ELF-1 (cell line): ENCODE results near the gene DPH5.
"Not testable (repeated sequence)": the region's sequence is repeated elsewhere in the genome, so short reads cannot be mapped to it uniquely, and the experiment has no call there.

Experiments
- DNase-seq: peaks from one replicate; pipeline ENCODE4 v3.0.0-alpha.2; 2016; ENCODE audit warnings: low read depth, low spot score

The DPH5 gene

GRCh38 chr1:101025657-101026429 is at the start of gene DPH5:
DPH5 (minus strand) TSS chr1:101025784; CDS start chr1:101025443, 341 bp downstream.
- DNase-seq: peak; percentile 94

GRCh38 chr1:101073836-101074235 is 48.3 kb upstream of the DPH5 start:
- DNase-seq: no peak

GRCh38 chr1:101071470-101071891 is 45.9 kb upstream of the DPH5 start:
- no peak for DNase-seq

- DNase-seq: no peak
Measured at GRCh38 chr1:101069158-101069557, 43.6 kb upstream of the DPH5 start.

- not testable (repeated sequence) for DNase-seq
Measured at GRCh38 chr1:101066937-101067335, 41.4 kb upstream of the DPH5 start.

DNA sequence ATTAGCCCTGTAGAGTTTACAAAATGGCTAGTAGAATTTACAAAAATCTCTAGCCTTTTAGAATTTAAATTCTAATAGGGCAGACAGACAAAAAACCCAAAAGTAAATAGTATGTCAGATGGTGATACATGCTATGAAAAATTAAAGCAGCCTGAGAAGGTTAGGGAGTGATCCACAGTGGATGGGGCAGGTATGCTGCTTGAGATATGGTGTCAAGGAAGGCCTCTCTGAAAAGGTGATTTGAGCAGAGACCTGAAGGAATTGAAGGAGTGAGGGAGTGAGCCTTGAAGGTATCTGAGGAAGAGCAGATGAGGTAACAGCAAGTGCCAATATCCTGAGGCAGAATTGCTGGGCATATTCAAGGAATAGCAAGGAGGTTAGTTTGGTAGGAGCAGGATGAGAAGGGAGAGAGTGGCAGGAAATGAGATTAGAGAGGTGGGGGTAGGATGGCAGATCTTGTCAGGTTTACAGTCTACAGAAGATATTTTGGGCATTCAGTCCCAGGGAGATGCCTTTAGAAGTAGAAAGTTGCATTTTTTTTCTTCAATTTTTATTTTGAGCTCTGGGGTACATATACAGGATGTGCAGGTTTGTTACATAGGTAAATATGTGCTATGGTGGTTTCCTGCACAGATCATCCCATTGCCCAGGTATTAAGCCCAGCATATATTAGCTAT is 40.8 kb upstream of the DPH5 start:
- DNase-seq: no peak

- no peak for DNase-seq
Measured at GRCh38 chr1:101065575-101065974, 40.0 kb upstream of the DPH5 start.

DNA sequence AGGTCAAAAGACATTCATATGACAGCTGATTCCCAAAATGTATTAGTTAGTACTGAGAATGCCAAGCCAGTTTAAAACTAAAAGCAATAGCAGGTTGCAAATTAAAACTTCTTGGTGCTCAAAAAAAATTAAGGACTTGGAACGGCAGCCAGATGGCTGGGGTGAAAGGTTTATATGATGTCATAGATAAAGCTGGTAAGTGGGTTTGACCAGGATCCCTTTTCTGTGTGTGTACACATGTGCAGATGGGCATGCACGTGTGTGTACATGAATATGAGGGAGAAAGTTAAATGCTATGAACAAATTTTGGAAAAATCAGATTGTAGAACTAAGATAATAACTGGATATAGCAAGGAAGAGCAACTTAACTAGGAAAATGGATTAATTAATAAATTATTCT is 39.1 kb upstream of the DPH5 start:
- no peak for DNase-seq

DNA sequence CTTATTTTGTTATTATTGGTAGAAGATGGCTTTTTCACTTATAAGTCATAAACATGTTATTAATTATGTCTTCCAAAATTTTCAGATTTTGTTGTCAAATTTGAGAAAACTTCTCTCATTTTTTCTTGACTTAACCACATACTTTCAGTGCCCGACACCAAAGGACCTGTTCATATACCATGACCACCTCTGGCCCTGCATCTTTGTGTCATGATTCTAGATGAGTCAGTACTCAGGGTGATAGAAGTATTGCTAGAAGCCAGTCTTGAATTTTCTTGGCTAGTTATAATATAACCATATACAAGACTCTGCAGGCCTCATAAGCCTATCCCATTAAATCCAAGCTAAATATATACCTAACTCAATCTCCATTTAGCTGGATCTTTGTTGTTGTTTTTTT is 35.4 kb upstream of the DPH5 start:
- no peak for DNase-seq

DNA sequence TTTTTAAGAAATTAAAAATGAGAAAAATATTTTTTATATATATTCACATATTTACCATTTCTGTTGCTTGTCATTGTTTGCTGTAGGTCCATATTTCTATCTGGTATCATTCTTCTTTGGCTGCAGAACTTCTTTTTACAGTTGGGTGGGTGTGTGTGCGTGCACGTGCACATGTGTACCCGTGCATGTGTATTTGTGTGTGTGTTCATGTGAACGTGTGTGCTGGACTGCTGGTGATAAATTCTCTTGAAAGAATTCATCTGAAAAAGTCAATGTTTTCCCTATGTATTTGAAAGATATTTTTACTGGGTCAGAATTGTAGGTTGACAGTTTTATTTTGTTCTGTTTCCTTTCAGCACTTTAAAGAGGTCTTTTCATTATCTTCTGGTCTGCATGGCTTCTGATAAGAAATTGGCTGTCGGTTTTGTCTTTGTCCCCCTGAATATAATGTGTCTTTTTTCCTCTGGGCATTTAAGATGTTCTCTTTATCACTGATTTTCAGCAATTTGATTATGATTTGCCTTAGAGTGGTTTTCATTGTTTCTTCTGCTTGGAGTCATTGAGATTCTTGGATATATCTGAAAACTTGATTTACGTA is 34.5 kb upstream of the DPH5 start:
- no peak for DNase-seq

- DNase-seq: no peak
Measured at GRCh38 chr1:101055623-101056022, 30.0 kb upstream of the DPH5 start.

GRCh38 chr1:101051688-101052638 is 26.4 kb upstream of the DPH5 start:
- DNase-seq: no peak

- DNase-seq: no peak
Measured at GRCh38 chr1:101050869-101051268, 25.3 kb upstream of the DPH5 start.

DNA sequence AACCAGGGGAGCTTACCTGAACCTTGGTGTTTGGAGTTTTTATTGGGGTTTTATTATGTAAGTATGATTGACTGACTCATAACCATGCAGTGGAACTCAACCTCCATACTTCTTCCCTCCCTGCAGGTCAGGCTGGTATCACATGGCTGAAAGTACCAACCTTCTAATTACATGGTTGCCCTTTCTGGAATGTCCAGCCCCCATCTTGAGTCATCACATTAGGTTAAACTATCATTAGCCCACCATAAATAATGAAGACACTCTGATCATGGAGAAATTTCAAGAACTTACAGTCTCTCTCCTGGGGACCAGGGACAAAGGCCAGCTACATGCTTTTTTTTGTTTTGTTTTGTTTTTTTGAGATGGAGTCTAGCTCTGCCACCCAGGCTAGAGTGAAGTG is 19.2 kb upstream of the DPH5 start:
- DNase-seq: no peak

GRCh38 chr1:101044259-101044658 is 18.7 kb upstream of the DPH5 start:
- no peak for DNase-seq

GRCh38 chr1:101043776-101044175 is 18.2 kb upstream of the DPH5 start:
- DNase-seq: no peak

GRCh38 chr1:101041300-101041699 is 15.7 kb upstream of the DPH5 start:
- no peak for DNase-seq

DNA sequence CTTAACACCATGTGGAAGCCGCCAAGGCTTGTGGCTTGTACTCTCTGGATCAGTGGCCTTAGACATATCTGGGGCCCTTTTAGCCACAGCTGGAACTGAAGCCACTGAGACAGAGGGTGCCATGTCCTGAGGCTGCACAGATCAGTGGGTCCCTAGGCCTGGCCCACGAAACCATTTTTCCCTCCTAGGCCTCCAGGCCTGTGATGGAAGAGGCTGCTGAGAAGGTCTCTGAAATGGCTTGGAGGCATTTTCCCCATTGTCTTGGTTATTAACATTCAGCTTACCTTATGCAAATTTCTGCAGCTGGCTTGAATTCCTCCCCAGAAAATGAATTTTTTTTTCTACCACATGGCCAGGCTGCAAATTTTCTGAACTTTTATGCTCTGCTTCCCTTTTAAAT is 15.1 kb upstream of the DPH5 start:
- DNase-seq: no peak

GRCh38 chr1:101039245-101039644 is 13.7 kb upstream of the DPH5 start:
- DNase-seq: no peak

DNA sequence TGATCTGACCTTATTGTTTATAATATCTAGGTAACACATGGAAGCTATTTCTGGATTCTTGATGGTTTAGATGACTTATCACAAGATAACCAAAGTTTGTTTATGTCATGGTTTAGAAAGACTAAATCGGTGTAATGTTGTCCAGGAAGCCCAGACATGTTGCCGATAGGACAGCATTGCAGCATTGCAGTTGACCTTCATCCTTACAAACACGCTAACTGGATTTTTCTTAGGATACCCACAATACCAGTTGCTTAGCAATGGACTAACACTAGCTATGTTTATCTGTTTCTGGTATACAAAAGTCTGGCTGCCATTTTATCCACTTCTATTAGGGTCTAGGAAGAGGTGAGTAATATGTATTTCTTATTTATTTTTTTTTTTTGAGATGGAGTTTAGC is 11.7 kb upstream of the DPH5 start:
- DNase-seq: no peak

GRCh38 chr1:101033017-101033416 is 7.4 kb upstream of the DPH5 start:
- no peak for DNase-seq

- not testable (repeated sequence) for DNase-seq
Measured at GRCh38 chr1:101032129-101032528, 6.5 kb upstream of the DPH5 start.
